Measurements from ENCODE around the gene WAS. TPM values are rescaled to one million over a fixed set of nuclear protein-coding genes. Genes with fewer than 3 reads are reported as not detected.

The WAS gene
- total and polyA plus RNA-seq, 12 donors, result 1.1 to 22.5 (median 11.2) TPM

GRCh38 chrX:48714573-48714972 lies 31.0 kb downstream of the WAS start:
- intact Hi-C loops (cut with DNase I), result no loop called here
- TF ChIP-seq CTCF (IDR thresholded peaks at IDR 0.05) (no peak), POLR2A (IDR thresholded peaks at IDR 0.05) (no peak)
- peaks cover 4% of the 10 kb centered on the region for H3K27me3 ChIP-seq
- no peaks in the 10 kb centered on the region for H3K4me1 ChIP-seq (replicated peaks in 1 of 2)
- H3K36me3 ChIP-seq (replicated peaks in 1 of 2), result no peaks in the 10 kb centered on the region
- DNase-seq, result no peak
- H3K4me3 ChIP-seq, result no peak overlapping the region
- H3K9me3 ChIP-seq (replicated peaks in 1 of 3), result no peaks in the 10 kb centered on the region
- 12 to 40% (median 33%) methylated on average over 3 to 5 of the region's 5 CpGs for WGBS, 4 donors
- no peak overlapping the region for H3K27ac ChIP-seq

GRCh38 chrX:48715072-48715471 lies 31.5 kb downstream of the WAS start:
- intact Hi-C loops (cut with DNase I), result no loop called here
- no peak for DNase-seq
- Histone ChIP-seq H3K36me3 (replicated peaks in 1 of 2) (no peaks in the 10 kb centered on the region), H3K27ac (no peak overlapping the region), H3K27me3 (peaks cover 4% of the 10 kb centered on the region), H3K4me3 (no peak overlapping the region), H3K9me3 (replicated peaks in 1 of 3) (no peaks in the 10 kb centered on the region), H3K4me1 (replicated peaks in 1 of 2) (no peaks in the 10 kb centered on the region)
- WGBS, 4 donors, result 44 to 57% (median 54%) methylated on average over 2 of the region's 2 CpGs; no CpG with 5 or more reads in 1 of the 4 donors
- TF ChIP-seq CTCF (IDR thresholded peaks at IDR 0.05) (no peak), POLR2A (IDR thresholded peaks at IDR 0.05) (no peak)

- Histone ChIP-seq H3K4me3 (no peak overlapping the region), H3K27ac (no peak overlapping the region), H3K9me3 (replicated peaks in 1 of 3) (no peaks in the 10 kb centered on the region), H3K27me3 (no peaks in the 10 kb centered on the region), H3K4me1 (replicated peaks in 1 of 2) (no peaks in the 10 kb centered on the region), H3K36me3 (replicated peaks in 1 of 2) (no peaks in the 10 kb centered on the region)
- no peak for TF ChIP-seq POLR2A (IDR thresholded peaks at IDR 0.05)
- no peak for TF ChIP-seq CTCF (IDR thresholded peaks at IDR 0.05)
- intact Hi-C loops (cut with DNase I), result no loop called here
- DNase-seq, result no peak
- 73 to 100% (median 82%) methylated on average over 1 to 4 of the region's 4 CpGs for WGBS, 4 donors
These were observed 32.4 kb downstream of the WAS start for GRCh38 chrX:48715876-48716502.

GRCh38 chrX:48719958-48720357 lies 36.4 kb downstream of the WAS start:
- 63 to 90% (median 70%) methylated on average over 2 of the region's 2 CpGs for WGBS, 4 donors
- Histone ChIP-seq H3K4me1 (replicated peaks in 1 of 2) (no peaks in the 10 kb centered on the region), H3K4me3 (no peak overlapping the region), H3K36me3 (replicated peaks in 1 of 2) (no peaks in the 10 kb centered on the region), H3K27me3 (no peaks in the 10 kb centered on the region), H3K9me3 (replicated peaks in 1 of 3) (no peaks in the 10 kb centered on the region), H3K27ac (no peak overlapping the region)
- intact Hi-C loops (cut with DNase I), result no loop called here
- TF ChIP-seq POLR2A (IDR thresholded peaks at IDR 0.05) (no peak), CTCF (IDR thresholded peaks at IDR 0.05) (no peak)
- no peak for DNase-seq
